Renal pelvis (tissue), 4 donors: ENCODE results near the gene MAZ. TPM values are rescaled to one million over a fixed set of nuclear protein-coding genes. Genes with fewer than 3 reads are reported as not detected.
"Not testable (repeated sequence)": the region's sequence is repeated elsewhere in the genome, so short reads cannot be mapped to it uniquely, and the experiment has no call there.

Experiments
- DNase-seq: peaks from one replicate; pipeline ENCODE4 v3.0.0-alpha.2; 2013
- polyA plus RNA-seq, 3 donors: library from polyadenylated mRNA; unstranded; fragments of 120-200 nt; gene quantifications; one replicate each; pipeline ENCODE4 v1.2.1, GENCODE V29; 2013; ENCODE audit not compliant: insufficient read length in 3 of 3

The MAZ gene
- polyA plus RNA-seq, 3 donors: 330 to 392 (median 348) TPM

GRCh38 chr16:29775742-29776408, 30.5 kb upstream of the MAZ start:
- no peak for DNase-seq

GRCh38 chr16:29777576-29778350, 28.6 kb upstream of the MAZ start, which contains the start of gene ZG16:
TSS of gene ZG16 (plus strand) at chr16:29778256. CDS start at chr16:29779267, 1,011 bp downstream.
- no peak for DNase-seq

GRCh38 chr16:29779474-29779873, 26.9 kb upstream of the MAZ start:
- DNase-seq: no peak

GRCh38 chr16:29783094-29783953, 23.0 kb upstream of the MAZ start:
- not testable (repeated sequence) for DNase-seq

GRCh38 chr16:29784157-29784556, 22.2 kb upstream of the MAZ start:
- DNase-seq: no peak

- peak; percentile 55 for DNase-seq
These were observed 21.3 kb upstream of the MAZ start for GRCh38 chr16:29784901-29785500.

- DNase-seq: not testable (repeated sequence)
These were observed 19.2 kb upstream of the MAZ start for GRCh38 chr16:29787155-29787554.

- no peak for DNase-seq
These were observed 16.6 kb upstream of the MAZ start for GRCh38 chr16:29789775-29790182.

- peak; percentile 99 for DNase-seq
These were observed 16.0 kb upstream of the MAZ start, which contains the start of gene KIF22 for GRCh38 chr16:29790183-29790948. TSS of gene KIF22 (plus strand) at chr16:29790751. CDS start at chr16:29790760, 9 bp downstream.

- DNase-seq: no peak
These were observed 15.1 kb upstream of the MAZ start for GRCh38 chr16:29790949-29791844.

- DNase-seq: no peak
These were observed 14.2 kb upstream of the MAZ start for GRCh38 chr16:29791845-29792807.

GRCh38 chr16:29793153-29793552, 13.2 kb upstream of the MAZ start:
- DNase-seq: not testable (repeated sequence)

- no peak for DNase-seq
These were observed 12.1 kb upstream of the MAZ start for GRCh38 chr16:29794231-29794710.

GRCh38 chr16:29802416-29802935, 3.9 kb upstream of the MAZ start:
- no peak for DNase-seq

GRCh38 chr16:29804020-29804419, 2.3 kb upstream of the MAZ start:
- no peak for DNase-seq

- DNase-seq: no peak
These were observed 1.7 kb upstream of the MAZ start for GRCh38 chr16:29804455-29805231.
